AG20443 (cell line): ENCODE data around the gene OPCML.

Experiments used
- DNase-seq: peaks from one replicate; pipeline ENCODE4 v3.0.0; 2012; ENCODE audit warnings: low spot score, mixed read lengths

OPCML gene

DNA sequence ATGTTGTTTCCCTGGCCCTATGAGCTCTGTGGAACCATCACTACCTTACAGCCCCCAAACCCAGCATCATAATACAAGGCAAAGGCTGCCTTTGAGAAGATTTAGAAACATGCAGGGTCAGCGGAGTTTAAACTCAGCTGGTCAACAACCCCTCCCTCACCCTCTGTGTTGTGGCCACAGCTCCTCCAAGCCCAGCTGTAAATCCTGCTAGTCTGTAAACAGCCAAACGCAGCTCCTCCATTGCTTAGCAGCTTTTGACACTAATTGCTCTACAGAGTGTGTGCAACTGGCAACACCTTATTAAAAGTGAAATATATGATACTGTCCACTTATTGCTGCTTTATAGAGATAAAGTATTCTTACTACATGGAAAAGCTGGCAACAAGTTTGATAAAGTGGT lies 29.1 kb downstream of the OPCML start:
- DNase-seq: no peak

DNA sequence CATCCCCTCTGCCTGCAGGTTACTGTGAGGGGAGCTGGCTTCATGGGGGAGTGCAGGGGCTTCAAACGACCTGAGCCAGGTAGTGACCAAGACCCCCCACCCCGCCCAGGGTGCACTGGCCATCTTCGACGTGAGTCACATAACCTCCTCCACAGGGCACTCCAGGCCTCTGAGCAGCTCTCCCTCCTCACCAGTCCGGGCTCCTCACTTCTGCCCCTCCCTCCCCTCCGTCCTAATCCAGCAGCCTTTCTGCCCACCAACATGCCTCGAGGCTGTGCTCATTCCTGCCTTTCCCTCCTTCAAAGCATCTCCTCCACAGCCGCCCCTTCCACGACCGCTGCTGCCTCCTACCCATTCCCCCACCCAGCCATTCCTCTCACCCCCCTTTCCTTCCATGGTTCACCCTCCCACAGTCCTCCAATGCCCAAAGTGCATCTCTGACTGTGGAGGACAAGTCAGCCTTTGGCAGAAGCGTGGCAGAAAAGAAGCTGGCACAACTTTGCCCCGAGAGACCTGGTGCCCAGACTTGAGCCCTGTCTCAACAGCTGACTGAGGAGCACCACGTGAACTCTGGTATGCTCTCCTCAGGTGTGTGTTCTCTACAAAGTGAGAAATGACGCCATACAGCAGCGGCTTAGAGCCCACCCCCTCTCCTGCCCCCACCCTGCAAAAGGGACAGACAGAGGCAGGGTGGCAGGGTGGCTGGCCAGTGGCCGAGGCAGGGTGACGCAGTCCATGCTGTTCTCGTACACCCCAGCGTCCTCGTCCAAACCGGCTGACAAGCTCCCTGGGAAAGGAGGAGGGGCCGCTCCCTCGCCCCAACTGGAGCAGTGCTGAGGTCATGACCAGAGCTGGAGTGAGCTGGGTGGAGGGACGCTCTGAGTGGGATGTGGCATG lies 30.4 kb downstream of the OPCML start:
- DNase-seq: no peak

DNA sequence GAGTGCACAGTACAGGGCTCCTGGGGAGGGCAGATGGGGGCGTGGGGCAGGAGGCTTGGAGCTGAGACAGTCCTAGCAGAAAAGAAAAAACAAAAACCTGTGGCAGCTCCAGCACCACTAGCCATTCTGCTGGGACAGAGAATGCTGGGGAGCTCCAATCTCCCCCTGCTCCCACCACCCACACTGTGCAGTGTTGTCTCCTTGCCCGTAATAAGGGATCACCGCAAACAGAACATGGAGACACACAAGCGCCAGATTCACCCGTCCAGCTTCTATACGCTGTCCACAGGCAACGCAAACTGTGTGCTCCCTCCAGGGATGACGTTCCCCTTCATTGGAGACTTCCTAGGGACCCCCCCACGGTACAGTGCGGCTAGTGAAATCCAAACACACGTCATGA lies 31.4 kb downstream of the OPCML start:
- DNase-seq: no peak

DNA sequence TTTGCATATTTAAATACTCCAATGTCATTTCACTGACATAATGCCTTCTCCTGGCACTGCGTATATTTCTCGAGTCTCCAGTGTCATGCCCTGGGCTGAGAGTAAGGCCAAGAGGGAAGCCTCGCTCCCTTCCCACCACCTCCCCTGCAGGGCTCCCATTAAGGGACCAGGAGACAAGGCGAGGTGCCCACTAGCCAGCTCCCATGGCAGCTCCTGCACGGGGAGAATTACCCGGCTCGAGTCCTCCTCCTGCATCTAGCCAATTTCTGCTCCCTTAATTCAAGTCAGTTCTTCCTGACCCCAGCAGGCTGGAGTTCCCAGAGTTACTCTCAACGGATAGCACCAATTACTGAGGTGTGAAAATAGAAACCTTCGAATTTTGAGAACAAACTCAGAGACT lies 31.9 kb downstream of the OPCML start:
- DNase-seq: no peak

DNA sequence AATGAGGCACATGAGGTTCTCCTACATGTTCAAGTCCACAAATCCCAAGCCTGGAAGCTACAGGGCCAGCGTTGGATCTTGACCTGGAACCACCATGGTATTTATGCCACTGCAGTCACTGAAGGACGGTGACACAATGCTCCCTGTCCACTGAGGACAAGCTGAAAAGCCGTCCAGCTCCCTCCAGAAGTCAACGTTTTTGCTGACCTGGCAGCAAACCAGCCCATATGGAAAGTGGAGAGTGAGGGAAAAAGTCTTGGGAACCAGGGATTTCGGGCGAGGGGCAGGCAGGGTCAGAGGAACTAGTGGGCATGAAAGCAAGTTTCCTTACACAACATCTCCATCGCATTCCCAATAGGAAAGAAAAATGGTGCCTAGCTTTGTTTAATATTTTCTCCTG lies 33.3 kb downstream of the OPCML start:
- DNase-seq: no peak

DNA sequence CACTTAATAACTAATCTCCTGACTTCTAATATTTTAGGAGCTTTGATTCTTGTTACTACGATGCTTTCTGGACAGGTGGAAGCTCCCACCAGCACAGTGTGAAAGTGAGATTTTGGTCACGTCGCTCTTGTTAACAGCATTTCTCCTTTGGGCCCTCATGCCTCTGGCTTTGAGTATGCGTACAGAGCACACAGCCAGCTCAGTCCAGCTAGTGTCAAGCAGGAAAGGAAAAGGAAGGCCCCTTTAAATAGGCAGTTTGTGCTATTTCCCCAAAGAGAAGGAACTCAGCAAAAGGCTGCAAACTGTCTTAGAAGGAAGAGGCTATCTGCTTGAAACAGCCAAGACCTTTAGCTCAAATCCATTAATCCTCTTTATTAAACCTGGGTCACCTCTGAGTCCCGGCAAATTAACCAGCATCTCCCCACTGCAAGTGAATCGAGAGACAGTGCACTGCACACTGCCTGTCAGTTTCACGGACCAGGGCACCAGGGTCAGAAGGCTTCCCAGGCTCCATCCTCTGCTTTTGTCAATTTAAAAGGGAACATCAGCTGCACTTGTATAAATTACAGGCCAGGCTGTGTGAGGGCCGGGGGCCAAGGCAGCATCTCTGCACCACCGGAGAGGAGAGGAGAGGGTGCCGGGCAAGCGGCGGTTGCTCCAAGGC lies 34.7 kb downstream of the OPCML start:
- DNase-seq: no peak

DNA sequence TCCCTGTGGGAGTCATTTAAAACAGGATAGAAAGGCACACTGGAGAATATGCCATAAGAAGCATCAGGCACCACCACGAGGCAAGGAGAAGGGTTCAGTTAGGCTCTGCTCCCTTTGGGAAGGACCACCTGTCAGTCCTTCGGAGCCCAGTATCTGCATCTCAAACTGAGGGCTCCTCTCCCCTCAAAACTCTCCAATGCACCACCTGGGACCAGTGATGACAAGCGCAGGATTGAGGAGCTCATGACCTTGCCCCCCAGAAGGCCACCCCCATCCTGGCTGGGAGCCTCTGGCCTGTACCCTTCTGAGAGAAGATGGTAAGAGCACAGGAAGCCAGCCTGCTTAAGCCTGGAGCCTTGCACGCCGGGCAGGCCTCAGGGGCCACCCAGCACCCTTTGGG lies 39.4 kb downstream of the OPCML start:
- DNase-seq: no peak

DNA sequence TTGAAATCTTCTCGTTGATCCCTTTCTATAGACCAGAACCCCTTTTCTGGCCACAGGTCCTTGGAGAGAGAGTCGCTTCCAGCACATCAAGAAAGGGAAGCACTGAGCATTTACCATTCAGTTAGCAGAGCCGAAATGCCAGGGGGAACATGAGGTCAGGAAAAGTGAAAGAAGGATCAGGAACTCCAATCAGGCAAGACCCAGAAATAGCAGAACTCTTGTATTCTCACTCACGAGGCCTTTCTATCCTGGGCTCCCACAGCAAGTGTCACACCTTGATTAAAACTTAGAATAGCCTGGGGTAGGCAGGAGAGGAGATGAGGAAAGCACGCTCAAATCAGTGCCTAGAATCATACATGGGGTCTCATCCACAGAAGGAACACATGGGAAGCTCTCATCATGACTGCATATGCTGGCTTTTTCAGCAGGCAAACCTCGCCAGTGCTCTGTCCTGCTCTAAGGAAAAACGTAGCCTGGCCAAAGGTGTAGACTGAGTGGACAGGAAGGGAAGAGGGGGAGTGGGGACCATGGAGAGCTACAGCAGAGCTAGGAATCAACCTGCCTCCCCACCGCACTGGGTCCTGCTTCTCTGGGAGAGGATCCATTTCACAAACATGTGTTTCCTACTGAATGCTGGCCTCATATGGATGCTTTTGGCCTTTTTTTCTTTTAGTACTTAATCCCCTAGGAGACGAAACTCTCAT lies 40.5 kb downstream of the OPCML start:
- DNase-seq: no peak

DNA sequence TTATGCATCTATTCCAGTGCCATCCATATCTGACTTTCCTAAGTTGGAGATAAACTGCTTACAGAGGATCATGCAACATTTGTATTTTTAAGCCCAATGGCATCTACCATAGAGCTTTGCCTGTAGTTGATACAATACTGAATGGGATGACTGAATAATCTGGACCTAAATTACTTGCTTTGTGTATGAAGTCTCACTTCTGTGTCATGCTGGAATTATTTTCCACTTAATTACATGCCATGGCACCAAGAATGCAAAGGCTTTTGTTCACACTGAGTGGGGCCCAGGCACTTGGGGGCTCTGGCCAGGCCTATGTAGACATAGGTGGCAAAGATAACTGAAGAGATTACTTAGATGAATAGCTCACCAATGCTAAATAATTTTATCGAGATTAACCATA lies 51.6 kb downstream of the OPCML start:
- no peak for DNase-seq

DNA sequence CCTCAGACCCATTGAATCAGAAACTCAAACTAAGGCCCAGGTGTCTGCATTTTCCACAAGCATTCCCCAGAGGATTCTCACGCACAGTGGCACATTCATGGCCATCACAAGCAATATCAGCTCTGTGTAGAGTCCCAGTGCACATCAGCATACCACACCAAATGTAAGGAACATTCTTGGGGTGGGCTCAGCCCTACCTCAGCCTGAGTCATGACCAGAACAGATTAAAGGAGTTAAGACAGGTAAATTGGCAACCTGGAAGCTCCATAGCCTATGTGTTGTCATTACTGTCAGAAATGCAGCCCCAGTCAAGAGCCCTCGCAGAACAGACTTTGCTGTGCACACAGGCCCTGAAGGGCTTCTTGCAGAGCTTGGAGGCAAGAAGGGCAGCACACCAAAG lies 53.1 kb downstream of the OPCML start:
- no peak for DNase-seq

DNA sequence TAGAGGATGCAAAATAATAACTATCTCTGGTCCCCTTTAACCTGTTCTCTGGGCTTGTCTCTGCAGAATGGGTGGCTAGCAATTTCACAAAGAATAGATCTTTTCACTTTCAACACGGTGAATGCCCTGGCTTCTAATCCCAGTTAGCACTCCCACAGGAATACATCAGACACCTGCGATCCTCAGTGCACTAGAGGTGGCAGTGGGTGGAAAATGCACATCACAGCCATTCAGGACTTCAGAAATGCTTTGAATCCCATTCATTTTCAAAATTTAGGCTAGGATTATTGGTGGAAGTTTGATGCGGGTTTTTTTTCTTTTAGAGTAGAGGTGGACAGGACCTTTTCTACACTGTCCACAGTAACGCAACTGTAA lies 55.1 kb downstream of the OPCML start:
- no peak for DNase-seq

DNA sequence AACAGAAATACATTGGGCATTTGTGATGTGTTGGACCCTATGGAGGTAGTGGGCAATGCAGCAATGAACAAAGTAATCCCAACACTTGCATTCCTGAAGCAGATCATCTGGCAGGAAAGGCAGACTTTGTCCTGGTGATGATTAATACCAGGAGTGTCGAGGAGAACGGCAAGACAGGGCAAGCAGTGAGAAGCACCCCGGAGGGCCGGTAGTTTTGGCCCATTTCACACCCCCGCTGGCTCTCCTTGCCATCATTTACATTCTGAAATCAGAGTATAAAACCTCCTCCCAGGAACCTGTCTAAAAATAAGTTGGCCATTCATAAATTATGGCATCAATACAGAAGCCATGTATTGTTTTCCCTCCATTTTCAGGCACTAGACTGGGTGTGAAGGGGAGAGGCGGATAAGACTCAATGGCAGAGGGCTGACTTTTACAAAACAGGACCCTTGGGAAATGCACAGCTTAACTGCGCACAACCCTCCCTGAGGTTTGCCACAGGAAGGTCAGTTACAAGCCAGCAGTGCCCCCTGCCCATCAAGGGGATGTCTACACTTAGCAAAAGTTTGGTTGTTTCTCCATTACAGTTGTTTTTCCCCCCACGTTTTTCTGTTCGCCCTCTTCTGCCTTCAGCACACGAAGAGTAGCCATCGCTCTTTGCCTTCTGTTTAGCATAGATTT lies 55.6 kb downstream of the OPCML start:
- DNase-seq: no peak

DNA sequence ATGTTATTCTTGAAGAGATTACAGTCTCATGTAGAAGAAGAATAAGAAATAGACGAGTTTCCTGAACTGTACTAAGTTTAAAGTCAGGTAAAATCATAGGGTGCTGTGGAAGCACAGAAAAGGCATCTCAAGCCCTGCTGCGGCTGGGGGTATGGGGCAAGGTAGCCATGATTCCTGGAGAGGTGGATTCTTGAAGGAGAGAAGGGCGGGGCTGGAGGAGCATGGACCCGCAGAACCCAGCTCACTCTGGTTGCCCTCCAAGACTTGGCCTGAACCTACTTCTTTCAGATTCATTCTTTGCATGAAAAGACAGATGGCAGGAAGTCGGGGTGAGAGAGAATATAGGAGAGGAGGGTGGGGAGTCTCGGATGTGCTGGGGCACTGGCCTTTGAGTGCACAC lies 57.8 kb downstream of the OPCML start:
- no peak for DNase-seq

DNA sequence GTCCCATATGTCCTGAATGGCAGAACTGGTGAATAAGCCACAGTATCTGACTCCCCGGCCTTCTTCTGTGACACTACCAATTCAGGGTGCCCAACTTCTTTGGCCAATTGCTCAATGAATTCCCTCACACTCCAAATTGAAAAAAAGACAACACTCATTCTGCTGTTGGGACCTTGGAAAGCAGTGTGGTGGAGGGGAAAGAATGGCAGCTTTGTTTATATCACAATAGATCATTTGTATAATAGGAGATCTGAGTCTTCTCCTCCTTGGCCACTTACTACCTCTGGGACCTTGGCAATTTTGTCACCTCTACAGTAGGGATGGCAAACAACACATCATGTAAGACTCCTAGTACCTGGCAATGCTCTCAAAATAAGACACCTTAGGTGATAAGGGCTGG lies 64.6 kb downstream of the OPCML start:
- DNase-seq: no peak

DNA sequence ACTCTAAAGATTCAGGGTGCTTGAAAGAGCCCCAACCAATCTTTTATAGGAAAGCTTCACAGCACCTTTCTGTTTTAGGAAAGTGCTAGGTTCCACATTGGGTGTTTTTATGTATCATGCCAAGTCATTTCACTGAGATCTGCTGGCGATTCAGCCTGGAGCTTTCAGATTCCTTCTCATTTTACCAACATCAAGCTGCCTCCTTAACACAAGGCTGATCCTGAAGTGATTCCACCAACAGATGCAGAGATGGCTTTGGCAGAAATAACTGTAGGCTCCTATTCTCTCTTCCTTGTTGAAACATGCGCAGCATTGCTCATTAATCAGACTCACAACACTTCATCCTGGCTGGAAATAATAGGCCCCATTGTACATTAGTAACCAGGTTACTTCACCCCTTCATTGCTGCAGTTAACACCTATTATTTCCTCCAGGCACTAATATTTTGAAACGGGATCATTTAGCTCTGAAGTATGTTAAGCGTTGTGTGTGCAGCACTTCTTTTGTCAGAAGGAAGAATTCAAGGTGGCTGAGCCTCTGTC lies 89.0 kb downstream of the OPCML start:
- no peak for DNase-seq

DNA sequence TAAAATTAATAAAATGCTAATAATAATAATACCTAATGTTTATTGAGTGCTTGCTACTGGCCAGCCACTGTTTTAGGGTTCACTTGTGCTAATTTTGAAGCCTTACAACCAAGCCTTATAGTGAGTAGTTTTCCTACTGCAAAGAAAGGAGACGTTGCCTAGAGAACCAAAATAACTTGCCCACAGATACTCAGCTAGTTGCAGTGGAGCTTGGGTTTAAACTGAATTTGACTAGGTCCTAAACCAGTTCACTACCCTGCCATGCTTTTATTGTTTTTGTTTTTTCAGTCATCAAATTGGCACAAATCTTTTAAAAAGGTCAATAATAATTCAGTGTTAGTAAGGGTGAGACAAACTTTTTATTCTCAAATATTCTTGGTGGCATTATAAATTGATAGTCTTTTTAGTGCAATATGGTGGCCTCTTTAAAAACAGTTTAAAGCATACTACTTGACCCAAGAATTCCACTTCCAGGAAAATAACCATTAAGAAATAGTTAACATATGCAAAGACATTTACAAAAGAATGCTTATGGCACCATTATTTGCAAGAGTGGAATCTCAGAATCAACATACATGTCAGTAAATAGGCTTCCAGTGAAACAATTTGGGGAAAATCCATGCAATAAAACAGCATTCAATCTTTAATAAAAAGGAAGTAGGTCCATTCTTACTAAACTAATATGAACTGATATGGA lies 90.2 kb downstream of the OPCML start:
- DNase-seq: no peak

DNA sequence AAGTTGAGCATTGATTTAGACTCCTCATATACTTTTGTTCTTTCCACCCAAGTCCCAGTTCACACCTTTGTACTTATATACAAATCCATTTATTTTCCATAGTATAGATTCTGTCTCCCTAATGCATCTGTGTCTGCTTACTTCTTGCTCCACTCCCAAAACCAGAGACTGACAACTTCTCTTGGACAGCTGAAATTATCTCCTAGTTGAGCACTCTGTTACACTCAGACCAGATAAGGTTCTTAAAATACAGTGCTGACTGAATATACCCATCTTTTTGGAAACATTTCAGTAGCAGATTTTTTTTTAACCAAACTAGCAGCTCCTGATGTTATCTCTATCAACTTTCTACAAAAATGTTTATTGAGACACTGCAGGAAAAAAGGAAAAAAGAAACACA lies 106.3 kb downstream of the OPCML start:
- no peak for DNase-seq

DNA sequence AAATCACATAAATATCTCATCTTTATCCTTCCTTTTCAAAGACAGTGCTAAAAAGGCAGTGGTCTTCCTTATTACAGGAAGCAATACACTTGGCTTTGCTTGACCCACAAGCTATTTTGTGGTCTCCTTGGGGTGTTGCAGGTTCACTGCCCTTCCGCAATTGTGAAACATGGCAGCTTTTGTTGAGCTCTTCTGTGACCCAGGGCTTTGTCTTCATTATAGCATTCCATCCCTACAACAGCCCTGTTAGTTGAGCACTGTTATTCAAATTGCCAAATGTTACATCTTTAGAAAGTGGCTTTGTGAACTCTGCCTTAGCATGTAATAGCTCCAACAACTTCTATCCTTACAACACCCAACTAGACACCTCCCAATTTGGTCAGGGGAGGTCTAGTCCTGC lies 107.1 kb downstream of the OPCML start:
- DNase-seq: no peak

DNA sequence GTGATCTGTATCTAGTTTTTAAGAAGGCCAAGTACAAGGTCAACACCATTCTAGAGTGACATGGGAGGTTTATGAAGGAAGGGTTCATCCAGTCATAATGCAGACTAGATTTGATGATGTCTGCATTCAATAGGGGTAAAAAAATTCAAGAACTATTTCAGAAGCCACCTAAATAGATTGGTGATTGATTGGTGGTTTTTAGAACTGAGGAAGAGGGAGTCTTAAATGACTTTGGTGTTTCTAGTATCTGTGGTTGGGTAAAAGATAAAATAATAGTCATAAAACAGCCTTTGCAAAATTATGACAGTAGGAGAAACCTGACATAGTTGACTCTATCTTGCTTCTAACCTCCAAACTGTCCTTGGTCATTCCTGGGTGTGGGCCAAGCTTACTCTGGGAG lies 114.1 kb downstream of the OPCML start:
- DNase-seq: no peak

DNA sequence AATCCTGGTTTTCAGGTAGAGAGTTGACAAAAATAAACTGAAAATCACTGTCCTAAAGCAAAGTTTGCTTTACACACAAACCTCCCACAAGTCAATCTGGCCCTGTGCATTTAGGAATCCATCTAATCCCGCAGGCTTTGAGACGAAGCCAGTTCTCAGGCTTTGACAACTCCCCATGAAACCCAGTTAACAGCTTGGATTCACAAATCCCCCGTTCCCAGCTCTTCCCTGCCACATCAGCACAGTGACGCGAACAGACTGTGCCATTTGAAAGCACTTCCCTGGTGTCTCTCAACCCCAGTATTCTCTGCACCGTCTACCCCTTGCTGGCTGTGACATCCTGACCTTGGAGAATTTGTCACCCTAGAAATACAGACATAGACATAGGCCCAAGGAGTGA lies 117.8 kb downstream of the OPCML start:
- DNase-seq: no peak

DNA sequence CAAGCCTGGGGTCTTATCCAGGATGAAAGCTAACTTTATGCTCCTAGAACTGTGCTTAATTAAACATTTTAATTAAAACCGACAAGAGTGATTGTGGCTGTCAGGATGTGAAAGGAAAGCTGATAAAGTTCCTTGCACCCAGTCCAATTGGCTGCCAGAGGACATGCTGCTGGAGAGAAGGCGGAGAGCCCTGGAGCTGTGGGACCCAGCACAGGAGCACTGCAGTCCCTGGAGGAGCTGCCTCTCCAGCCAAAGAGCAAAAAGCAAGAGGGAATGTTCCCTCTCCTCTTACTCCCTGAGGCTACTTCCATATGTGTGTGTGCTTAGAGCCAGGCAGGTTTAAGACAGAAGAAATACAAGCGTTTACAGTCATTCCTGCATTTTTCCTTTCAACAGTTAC lies 118.6 kb downstream of the OPCML start:
- no peak for DNase-seq

DNA sequence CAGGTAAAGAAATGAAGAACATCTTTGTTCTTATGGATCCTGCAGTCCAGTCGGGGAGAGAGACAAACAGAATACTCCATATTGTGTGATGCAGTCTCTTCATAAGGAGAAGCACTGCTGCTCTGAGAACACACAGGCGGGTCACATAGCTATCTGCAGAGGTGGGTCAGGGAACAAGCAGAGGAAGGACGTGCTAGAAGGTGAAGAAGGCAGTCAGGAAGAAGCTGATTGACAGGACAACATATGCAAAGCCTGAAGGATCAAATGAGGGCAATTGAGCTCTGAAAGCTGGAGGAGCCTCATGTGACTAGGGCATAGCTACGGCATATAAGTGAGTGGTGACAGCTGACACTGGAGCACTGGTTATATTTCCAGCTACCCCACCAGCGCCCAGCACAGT lies 122.5 kb downstream of the OPCML start:
- no peak for DNase-seq
